ENCODE results near the gene EZR.

EZR gene

GRCh38 chr6:158817728-158818580, 1.2 kb downstream of the EZR start:
- DNase-seq (ENCODE audit: low read depth in 2 of 2), result peak; percentile 73 to 80

GRCh38 chr6:158816803-158817727, 2.1 kb downstream of the EZR start:
- DNase-seq (ENCODE audit: low read depth in 2 of 2), result no peak

GRCh38 chr6:158816329-158816728, 2.8 kb downstream of the EZR start:
- DNase-seq (ENCODE audit: low read depth in 2 of 2), result no peak

- no peak for DNase-seq (ENCODE audit: low read depth in 2 of 2)
Observed at GRCh38 chr6:158815907-158816306, 3.3 kb downstream of the EZR start.

- DNase-seq (ENCODE audit: low read depth in 2 of 2), result no peak
Observed at GRCh38 chr6:158815379-158815724, 3.8 kb downstream of the EZR start.

- no peak for DNase-seq (ENCODE audit: low read depth in 2 of 2)
Observed at GRCh38 chr6:158813032-158813431, 6.1 kb downstream of the EZR start.

GRCh38 chr6:158812611-158813010, 6.6 kb downstream of the EZR start:
- no peak for DNase-seq (ENCODE audit: low read depth in 2 of 2)

GRCh38 chr6:158810155-158811095, 8.7 kb downstream of the EZR start:
- no peak for DNase-seq (ENCODE audit: low read depth in 2 of 2)

- DNase-seq (ENCODE audit: low read depth in 2 of 2), result no peak
Observed at GRCh38 chr6:158808941-158809678, 10.1 kb downstream of the EZR start.

GRCh38 chr6:158808442-158808833, 10.7 kb downstream of the EZR start:
- DNase-seq (ENCODE audit: low read depth in 2 of 2), result no peak

- no peak for DNase-seq (ENCODE audit: low read depth in 2 of 2)
Observed at GRCh38 chr6:158807515-158808441, 11.4 kb downstream of the EZR start.

- no peak for DNase-seq (ENCODE audit: low read depth in 2 of 2)
Observed at GRCh38 chr6:158805698-158806377, 13.3 kb downstream of the EZR start.

- no peak for DNase-seq (ENCODE audit: low read depth in 2 of 2)
Observed at GRCh38 chr6:158804207-158804606, 15.0 kb downstream of the EZR start.

GRCh38 chr6:158803733-158804143, 15.4 kb downstream of the EZR start:
- no peak for DNase-seq (ENCODE audit: low read depth in 2 of 2)

- DNase-seq (ENCODE audit: low read depth in 2 of 2), result no peak
Observed at GRCh38 chr6:158801655-158802294, 17.4 kb downstream of the EZR start.

- DNase-seq (ENCODE audit: low read depth in 2 of 2), result no peak
Observed at GRCh38 chr6:158799051-158799792, 19.9 kb downstream of the EZR start.

- DNase-seq (ENCODE audit: low read depth in 2 of 2), result no peak
Observed at GRCh38 chr6:158798311-158798710, 20.9 kb downstream of the EZR start.
